D721Med (cell line): ENCODE data around the gene GRN.

Experiments used
- DNase-seq: peaks from one replicate; pipeline ENCODE4 v3.0.0; 2011; ENCODE audit warnings: low spot score; ENCODE audit not compliant: insufficient read length
- FAIRE-seq: peaks from 2 replicates; lab custom pipeline; 2011; peaks lifted over from hg19 to GRCh38; lab: Jason Lieb, UNC
- TF ChIP-seq, protein P1 (sequence below): IDR thresholded peaks from 2 replicates; pipeline ENCODE4 v1.5.1; 2012; ENCODE audit warnings: mild to moderate bottlenecking, control low read depth; ENCODE audit not compliant: insufficient read depth; ENCODE audit errors: missing control alignments

Gene GRN

DNA sequence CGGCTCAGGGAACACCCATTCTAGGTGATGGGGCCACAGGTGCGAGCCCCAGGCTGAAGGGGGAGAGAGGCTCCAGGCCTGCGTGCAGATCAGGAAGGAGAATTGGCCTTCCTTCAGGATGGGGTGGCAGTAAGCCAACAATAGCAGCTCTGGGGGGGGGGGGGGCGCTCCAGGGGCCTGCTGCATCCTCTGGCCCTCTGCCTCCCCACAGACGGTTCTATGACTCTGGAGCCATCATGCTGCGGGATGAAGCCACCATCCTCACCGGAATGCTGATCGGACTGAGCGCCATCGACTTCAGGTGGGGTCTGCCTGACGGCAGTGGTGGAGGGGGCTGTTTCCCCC is 30.6 kb upstream of the GRN start:
- TF ChIP-seq, protein P1, sequence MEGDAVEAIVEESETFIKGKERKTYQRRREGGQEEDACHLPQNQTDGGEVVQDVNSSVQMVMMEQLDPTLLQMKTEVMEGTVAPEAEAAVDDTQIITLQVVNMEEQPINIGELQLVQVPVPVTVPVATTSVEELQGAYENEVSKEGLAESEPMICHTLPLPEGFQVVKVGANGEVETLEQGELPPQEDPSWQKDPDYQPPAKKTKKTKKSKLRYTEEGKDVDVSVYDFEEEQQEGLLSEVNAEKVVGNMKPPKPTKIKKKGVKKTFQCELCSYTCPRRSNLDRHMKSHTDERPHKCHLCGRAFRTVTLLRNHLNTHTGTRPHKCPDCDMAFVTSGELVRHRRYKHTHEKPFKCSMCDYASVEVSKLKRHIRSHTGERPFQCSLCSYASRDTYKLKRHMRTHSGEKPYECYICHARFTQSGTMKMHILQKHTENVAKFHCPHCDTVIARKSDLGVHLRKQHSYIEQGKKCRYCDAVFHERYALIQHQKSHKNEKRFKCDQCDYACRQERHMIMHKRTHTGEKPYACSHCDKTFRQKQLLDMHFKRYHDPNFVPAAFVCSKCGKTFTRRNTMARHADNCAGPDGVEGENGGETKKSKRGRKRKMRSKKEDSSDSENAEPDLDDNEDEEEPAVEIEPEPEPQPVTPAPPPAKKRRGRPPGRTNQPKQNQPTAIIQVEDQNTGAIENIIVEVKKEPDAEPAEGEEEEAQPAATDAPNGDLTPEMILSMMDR = no peak
- FAIRE-seq = no peak
- DNase-seq = no peak

DNA sequence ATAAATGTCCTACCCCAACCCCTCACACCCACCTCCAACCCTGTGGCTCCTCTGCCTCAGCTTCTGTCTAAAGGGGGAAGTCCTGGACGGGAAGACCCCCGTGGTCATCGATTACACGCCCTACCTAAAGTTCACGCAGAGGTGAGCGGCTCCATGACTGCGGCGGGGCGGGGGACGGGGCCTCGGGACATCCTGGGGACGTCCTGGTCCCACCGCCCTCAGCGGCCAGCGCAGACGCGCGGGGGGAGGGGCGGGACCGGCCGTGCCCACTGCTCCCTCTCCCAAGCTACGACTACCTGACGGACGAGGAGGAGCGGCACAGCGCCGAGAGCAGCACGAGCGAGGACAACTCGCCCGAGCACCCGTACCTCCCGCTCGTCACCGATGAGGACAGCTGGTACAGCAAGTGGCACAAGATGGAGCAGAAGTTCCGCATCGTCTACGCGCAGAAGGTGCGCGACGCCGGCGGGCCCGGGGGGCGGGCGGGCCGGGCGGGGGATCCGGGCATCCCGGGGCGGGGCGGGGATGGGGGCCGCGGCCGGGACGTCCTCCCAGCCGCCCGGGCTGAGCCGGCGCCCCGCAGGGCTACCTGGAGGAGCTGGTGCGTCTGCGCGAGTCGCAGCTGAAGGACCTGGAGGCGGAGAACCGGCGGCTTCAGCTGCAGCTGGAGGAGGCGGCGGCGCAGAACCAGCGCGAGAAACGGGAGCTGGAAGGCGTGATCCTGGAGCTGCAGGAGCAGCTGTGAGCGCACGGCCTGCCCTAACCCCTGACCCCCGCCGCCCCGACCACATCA is 30.0 kb upstream of the GRN start:
- DNase-seq = no peak
- TF ChIP-seq, protein P1 = no peak
- no peak for FAIRE-seq

DNA sequence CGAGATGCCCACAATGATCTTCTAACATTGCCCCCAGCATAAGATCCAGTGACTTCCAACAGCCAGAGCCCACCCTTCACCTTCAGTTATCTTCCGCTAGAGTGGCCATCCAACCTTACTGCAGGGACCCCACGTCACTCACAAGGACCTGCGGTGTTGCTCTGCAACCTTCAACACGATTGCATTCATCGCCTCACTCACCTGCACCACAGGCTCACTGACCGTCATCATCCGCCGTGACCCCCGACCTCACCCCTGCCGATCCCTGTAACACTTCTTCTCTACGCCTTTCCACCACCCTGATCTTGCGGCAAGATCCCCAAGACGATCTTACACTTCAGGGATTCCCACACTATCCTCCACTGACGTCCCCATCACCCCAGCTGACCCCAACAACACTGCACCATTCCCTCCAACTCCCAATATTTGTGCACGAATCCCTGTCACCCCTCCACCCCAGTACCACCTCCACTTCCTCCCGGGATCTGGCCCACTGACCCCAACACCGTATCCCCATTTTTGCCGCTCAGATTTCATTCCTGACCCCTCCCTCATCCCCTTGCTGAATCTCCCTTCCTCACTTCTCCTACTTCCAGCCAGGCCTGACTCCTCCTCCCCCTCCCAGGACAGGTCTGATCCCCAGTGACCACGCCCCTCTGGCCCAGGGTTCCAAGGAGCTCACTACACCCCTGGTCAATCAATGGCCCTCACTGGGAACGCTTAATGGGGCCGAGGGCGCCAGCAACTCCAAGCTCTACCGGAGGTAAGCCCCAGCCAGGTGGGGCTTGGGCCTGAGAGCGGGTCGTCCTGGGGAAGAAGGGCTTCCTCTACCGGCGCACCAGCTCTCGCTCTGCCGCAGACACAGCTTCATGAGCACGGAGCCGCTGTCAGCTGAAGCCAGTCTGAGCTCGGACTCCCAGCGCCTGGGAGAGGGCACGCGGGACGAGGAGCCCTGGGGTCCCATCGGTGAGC is 29.1 kb upstream of the GRN start:
- FAIRE-seq (no peak), DNase-seq (no peak)
- TF ChIP-seq, protein P1 = no peak

DNA sequence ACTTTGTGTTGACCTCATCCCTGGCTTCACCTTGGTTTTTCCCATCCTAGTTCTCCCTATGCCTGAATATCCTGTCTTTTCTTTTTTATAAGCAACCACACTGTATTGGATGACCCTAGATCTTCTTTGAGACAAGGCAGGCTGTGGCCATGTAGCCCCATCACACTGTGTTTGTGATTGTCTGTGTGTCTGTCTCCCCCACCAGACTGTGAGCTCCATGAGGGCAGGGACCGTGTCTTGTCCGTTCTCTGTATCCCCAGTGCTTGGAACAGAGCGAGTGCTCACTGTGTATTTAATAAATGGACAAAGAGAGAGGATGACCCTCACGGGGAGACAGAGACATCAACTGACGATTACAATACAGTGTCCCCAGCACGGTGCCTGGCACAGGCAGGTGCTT is 27.6 kb upstream of the GRN start:
- DNase-seq = no peak
- no peak for FAIRE-seq
- TF ChIP-seq, protein P1 = no peak

DNA sequence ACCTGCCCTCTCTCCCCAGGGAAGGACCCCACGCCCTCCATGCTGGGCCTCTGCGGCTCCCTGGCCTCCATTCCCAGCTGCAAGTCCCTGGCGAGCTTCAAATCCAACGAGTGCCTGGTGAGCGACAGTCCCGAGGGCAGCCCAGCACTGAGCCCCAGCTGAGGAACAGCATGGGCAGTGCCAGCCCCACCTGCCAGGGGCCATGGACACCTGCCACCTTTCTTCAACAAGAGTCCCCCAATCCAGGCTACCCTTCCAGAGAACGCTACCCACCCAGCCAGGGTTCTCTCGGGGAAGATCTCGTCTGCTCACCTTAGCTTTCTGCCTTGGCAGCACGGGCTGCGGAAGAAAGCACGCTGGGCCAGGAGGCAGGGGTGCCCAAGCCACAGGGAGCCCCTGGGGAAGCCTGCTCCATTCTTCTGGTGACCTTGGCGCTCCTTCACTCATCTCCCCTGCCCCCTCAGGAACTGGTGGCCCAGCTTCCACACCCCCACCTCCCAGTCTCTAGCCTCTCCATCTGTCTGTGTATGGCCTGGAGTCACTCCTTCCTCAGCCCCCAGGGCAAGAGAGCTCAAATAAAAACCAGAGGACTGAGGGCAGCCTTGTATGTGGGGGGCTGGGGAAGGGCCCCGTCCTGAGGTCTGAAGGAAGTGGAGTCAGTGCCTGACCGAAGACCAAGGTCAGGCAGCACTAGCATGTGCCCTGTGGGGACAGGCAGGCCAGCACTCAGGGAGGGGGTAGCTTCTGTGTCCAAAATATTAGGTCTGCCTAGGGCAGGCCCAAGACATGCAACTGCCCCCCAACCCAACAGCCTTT is 26.8 kb upstream of the GRN start:
- no peak for DNase-seq
- FAIRE-seq = no peak
- TF ChIP-seq, protein P1 = no peak

DNA sequence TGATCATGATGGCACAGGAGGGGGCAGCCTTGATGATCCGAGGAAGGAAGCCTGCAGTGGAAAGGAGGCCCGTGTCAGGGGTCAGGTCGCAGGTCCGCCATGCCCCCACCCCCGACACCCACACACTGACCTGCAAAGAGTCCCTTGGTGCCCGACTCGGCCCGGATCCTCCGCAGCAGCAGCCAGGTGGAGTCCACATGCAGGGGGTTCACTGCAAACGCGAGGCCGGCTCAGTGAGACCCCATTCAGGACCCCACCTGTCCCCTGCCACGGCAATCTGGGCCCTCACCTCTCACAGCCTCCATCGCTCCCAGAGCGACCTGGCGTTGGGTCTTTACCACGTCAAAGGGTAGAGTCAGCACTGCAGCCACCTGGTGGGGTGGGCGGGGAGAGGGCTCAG is 25.0 kb upstream of the GRN start:
- TF ChIP-seq, protein P1 = no peak
- FAIRE-seq (no peak), DNase-seq (no peak)
